Stimulated activated CD4-positive, alpha-beta T cell treated with anti-CD3 and anti-CD28 coated beads, Interleukin-1b, Interleukin-23, amount 100 ng/mL, for 1 hour (primary cell): ENCODE data around the gene MAN1C1.
"Not testable (repeated sequence)": the region's sequence is repeated elsewhere in the genome, so short reads cannot be mapped to it uniquely, and the experiment has no call there.

Experiments used
- DNase-seq, 2 donors: peaks; one replicate each; pipeline ENCODE4 v3.0.0-alpha.2; 2020; ENCODE audit warnings: low read depth in 2 of 2

The MAN1C1 gene

DNA sequence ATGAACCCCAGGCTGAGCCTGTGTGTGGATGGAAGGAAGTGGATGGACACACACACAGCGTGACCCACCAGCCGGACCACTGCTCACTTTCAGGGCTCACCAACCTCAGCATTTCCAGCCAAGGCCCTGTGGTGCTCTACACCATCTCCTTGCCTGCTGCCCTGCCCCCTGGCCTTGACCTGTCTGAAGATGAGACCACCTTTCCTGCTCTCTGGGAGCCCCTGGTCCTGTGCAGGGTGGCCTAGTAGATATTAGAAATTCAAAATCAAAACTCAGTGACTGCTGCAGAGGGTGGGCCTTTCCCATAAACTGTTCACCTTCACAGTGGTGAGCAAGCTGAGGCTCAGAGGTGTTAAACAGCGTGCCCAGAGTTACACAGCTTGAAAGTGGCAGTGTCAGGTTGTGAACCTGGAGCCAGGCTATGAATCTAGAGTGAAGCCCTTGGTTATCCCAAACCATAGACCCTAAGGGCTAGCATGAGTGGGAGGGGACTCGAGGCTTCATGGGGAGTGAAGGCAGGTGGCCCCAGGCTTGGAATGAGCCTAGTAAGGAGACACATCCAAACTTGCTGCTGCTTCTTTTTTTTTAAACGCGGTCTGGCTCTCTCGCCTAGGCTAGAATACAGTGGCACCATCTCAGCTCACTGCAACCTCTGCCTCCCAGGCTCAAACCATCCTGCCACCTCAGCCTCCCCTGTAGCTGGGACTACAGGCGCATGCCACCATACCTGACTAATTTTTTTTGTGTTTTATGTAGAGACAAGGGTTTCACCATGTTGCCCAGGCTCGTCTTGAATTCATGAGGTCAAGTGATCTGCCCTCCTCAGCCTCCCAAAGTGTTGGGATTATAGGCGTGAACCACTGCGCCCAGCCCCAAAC is 41.5 kb downstream of the MAN1C1 start:
- DNase-seq = no peak

DNA sequence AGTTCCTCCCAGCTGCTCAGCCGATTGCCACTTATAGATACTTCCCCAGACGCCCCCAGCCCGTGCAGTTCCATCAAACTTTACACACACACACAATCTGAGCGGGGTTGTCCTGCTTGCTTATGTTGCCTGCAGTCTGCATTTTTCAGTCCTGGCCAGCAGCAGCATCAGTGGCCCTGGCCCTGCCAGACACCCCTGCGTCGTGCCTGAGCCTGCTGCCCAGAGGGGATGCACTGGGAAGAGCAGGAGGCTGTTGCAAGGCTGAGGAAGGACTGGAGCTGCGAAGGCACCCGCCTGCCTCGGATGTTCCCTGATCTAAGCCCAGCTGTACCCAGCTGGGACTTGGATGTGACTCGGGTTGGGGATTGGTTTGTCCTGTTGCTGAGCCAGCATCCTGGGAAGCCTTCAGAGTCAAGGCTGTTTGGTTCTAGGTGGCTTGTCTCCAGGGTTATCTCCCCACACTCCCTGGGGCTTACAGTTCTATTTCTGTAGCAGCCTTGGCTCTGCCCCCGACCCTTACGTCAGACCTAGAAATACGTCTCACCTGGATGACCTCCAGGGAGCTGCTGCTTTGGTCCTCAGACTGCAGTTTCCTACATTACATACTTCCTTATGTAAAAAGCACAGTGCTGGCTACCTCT is 42.3 kb downstream of the MAN1C1 start:
- DNase-seq = no peak

DNA sequence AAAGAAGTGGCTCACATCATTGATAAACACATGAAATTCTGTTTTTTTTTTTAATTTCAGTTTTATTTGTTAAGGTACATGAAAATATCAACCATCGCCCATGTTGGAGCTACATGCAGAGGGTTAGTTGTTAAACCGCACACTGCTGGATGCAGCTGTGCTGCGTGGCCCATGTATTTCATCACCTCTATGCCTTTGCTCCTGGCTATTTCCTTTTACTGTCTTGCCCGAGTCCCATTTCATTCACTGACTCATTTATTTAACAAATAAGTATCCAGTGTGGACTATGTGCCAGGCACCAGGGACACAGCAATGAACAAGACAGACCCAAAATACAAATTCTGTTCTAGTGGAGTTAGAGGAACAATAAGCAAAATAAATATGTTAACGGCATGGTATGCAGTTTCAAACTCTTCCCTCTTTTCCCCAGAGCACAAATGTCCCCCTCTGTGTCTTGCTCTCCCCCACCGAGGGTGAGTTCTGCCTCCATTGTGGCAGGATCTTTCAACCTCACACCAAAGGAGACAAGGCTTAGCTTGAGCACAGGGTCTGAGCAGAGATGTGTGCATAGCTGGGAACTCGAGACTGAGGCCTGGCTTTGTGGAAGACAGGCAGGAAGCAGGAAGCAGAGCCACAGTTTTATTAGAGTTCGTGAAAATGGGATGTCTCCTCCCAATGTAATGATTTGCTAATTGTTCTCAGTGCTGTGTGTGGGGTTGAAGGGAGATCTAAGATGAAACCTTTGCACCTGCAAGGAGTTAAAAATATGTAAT is 44.6 kb downstream of the MAN1C1 start:
- no peak for DNase-seq

DNA sequence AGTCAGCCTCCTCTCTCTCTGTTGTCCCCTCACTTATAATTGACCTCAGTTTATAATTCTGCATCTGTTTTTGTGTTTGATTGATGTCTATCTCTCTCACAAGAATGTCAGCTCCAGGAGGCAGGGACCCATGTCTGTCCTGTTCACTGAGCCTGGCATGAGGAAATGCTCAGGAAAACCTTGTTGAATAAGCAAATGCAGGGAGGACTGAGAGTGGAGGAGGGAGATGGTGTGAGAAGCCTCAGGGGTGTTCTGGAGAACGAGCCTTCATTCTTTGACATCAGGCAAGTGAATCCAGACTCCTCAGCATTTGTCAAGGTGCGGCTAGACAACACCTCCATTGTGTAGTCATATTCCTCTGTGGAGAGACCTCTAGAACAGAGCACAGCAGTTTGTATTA is 45.5 kb downstream of the MAN1C1 start:
- no peak for DNase-seq

DNA sequence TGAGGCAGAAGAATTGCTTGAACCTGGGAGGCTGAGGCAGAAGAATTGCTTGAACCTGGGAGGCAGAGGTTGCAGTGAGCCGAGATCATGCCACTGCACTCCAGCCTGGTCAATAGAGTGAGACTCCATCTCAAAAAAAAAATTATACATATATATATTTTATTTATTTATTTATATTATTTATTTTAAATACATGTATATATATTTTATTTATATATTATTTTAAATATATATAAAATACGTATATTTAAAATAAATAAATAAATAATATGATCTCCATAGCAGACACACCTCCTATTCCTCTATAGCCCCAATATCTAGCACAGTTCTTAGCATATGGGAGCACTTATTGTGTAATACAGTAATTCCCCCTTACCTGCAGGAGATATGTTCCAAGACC is 46.4 kb downstream of the MAN1C1 start:
- not testable (repeated sequence) for DNase-seq

DNA sequence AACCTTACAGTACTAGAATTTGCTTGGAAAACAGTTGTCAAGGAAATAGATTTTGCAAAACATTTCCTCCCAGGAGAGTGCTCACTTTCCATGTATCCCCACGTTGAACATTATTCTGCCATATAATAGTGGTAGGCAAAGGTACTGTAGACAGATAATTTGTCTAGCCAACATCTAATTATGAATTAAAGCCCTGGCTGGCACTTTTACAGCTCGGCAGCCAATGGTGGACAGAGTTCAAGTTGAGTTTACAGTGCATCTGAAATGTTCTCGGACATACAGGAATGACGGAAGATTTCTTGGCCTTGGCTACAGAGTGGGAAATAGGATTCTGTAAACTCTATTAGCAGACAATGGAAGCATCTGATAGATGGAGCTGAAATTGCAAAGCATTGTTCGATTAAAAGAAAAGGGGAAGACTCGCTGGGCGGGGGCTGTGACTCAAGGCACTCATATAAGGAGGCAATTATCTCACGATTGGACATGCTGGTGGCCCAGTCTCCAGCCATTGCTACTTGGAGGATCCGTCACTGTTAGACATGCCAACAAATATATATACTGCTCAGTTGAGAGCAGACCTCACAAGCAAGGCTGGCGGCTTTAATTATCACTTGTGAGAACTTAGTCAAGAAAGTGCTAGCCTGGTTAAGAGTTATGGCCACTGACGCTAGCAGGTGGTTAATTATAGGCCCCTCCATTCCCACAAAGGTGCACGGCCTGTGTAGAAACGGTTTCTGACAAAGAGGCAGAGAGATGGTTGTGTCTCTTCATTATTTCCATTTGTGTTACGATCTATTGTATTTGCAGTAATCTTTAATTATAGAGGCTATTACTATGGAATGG is 48.0 kb downstream of the MAN1C1 start:
- no peak for DNase-seq

DNA sequence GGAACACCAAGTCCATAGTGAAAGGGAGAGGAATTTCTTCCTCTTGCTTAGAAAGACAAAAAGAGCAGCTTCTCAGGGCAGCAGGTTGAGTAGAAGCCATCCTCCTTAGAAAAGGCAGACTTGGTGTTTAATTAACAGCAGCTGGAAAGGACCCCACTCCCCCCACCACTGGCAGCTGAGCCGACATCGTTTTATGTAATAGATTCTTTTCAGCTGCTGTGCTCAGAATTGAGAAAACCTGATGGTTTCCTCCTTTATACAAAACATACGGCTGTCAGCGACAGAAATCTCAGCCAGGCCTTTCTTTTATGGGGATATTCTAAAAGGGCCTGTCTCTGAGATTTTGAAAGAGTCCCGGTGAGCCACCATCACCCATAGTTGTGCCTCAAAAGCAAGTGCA is 49.9 kb downstream of the MAN1C1 start:
- DNase-seq = no peak

DNA sequence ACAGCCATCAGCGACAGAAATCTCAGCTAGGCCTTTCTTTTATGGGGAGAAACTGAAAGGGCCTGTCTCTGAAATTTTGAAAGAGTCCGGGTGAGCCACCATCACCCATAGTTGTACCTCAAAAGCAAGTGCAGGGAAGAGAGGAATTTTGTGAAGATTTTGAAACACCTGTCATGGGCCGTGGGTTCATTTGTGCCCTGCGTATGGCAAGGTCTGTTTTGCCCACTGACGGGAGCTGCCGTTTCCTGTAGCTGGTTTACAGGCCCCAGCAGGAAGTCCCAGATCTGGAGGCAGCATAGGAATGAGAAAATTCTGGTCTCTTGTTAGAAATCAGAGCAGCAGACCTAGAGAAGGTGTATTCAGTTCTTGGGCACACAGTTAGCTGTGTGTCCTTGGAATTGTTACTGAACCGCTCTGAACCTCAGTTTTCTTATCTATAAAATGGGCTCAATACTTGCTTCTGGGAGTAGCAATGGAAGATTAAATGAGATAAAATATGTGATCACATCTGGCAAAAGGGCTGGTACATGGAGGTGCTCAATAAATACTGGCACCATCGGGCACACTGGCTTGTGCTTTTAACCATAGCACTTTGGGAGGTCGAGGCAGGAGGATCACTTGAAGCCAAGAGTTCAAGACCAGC is 52.5 kb downstream of the MAN1C1 start:
- no peak for DNase-seq

DNA sequence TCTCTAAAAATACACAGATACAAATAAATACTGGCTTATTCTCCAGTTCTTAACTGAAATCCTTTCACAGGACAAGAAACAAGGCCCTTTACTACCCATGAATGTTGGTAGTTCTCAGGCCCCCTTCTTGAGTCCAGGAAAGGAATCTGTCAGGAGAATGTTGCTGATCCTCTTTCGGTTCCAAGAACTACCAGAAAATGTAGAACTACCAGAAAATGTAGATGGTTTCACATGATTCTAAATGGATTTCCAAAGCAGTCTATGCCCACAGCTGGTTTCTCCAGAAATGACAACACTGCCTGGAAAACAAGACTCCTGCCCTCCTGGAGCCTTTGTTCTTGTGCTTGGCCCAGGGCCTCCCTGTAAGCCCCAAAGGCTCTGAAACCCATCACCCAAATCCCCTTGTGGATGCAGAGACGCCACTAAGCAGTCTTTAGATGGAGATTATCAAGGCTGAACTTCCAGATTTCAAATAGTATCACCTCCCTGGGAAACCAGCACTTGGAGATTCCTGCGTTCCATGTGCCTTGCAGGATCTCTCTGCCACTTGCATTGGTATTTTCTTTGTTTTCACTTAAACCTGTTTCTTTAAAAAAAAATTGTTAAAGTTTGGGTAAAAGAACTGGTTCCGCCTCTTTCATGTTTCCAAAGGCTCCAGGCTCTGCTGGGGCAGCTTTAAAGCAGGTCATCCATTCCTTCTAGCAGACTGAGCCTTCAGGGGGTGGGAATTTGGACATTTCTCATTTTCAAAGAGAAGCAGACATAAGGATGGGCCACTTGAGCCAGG is 53.4 kb downstream of the MAN1C1 start:
- no peak for DNase-seq

DNA sequence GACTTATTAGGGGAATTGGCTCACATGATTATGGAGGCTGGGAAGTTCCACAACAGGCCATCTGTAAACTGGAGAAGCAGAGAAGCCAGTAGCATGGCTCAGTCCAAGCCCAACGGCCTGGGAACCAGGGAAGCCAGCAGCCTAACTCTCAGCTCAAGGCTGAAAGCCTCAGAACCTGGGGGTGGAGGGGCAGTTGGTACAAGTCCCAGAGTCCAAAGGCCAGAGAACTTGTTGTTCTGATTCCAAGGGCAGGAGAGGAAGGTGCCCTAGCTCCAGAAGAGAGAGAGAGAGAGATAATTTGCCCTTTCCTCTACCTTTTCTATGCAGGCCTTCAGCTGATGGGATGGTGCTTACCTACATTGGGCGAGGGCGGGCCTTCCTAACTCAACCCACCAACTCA is 55.3 kb downstream of the MAN1C1 start:
- DNase-seq = no peak

DNA sequence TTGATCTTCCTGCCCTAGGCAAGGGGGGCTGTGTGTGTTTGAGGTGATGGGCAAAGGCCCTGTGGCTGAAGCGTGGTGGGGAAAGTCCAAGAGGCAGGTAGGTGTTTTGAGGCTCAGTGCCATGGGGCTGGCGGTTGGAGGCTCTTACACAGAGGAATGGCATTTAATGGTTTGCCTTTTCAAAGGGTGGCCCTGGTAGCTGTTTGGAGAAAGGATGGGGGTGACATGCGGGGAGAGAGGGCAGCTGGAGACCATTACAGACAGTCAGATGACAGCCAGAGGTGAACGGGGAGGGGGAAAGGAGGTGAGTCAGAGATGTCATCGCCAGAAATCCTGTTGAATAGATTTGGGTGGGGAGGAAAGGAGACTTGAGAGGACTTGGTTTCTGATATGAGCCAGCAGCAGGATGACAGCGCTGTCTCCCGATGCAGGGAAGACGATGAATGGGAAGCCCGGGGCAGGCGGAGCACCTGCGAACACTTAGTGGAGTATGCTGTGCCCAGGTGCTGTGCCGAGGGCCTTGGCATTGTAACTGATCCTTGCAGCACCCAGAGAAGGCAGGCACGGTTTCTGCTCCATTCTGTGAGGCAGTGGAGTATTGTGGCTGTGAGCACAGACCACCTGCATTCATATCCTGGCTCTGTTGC is 56.3 kb downstream of the MAN1C1 start:
- no peak for DNase-seq

DNA sequence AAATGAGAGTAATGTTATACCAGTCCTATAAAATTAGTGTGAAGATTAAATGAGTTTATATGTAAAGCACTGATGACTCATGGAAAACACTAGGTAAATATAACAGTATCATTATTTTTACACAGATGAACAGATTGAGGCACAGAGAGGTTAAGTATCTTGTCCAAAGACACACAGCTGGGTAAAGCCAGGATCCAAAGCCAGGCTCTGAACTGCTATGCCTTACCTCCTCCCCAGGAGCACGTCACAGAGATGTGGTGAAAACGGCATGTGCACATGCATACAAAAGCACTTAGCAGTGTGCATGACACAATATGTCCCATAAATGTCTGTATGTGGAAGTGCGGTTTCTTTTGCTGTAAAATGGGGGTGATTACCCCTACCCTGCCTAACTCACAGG is 56.9 kb downstream of the MAN1C1 start:
- DNase-seq = no peak

DNA sequence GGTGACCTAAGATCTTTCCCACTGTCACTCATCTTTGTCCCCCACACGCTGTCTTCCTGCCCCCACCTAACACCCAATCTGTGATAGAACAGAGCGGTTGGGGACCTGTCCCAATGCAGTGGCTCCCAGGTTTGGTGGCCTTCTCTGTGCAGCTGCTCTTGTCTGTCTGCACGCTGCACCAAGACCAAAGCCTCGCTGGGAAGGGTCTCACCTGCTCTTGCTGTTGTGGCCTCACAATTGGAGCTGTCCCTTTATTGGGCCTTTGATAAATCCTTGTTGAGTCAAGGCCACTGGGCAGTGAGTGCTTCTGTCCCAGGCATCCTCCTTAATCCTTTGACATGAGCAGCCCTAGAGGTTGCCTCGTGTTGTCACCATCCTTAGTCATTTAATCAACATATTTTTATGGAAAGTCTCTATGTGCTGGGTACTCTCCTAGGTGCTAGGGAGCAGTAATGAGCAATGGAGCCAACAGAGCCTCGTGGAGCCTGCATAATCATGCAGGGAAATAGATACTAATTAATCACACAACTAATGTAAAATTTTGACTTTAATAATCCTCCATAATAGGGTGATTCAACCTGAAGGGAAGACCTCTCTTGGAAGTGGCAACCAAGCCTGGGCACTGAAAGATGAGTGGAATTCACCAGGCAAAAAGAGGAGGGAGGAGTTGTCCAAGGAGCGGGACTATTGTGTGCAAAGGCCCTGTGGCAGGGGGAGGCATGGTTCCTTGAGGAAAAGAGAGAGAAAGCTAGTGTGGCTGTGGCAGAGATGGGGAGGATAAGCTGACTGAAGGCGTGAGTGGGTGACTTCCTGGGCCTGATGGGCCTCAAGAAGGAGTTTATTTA is 57.6 kb downstream of the MAN1C1 start:
- no peak for DNase-seq

DNA sequence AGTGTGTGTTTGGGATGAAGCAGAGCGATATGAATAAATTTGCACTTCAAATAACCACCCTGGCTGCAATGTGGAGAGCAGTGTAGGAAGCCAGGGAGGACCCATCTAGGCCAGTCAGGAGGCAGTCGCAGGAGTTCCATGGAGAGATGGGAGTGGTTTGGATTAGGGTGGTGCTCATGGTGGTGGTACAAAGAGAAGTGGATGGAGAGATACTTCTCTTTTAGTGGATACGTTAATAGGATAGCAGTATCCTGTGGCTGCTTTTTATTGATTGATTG is 58.2 kb downstream of the MAN1C1 start:
- DNase-seq = no peak

DNA sequence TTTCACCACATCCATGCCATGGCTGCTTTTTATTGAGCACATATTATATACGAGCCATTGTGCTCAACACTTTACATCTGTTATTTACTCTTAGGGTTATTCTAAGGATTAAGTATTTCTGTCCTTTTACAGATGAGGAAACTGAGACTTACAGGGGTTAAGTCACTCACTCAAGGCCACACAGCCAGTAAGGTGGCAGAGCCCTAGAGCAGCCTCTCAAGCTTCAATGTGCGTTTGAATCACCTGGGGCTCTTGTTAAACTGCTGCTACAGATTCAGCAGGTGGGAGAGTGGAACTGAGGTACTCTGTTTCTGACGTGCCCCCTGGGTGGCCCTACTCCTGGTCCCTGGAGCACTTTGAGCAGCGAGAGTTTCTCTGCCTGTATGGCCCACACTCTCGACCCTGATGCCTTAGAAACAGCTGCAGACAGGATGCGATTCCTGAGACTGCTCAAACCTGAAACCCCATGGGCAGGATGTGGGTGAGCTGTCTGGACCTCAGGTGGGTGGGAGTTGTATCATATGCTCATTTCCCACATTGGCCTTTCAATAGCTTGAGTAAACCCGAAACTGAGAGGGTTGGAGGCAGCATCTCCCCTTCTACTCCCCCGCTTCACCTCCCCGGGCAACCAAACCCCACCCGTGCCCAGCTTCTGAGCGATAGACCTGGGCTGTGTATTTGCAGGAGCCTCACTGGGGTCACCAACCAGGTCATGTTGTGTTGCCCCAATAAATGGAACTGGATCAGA is 59.3 kb downstream of the MAN1C1 start:
- peak; percentile 28 to 34 for DNase-seq

DNA sequence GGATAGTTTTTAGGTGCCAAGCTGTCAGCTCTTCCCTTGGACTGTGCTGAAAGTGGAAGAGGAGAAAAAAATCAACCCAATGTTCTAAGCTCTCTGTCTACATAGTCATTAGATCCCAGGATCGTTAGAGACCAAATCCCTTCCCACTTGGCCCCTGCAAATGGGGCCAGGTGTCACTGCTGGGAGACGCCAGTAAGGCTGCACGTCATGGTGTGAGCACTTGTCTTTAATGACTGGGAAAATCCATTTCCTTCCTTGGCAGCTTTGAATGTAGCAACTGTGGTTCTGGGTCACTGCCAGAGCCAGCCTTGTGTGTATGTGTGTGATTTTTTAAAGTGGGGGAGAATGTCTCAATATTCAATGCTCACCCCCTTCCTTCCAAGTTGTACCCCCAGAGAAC is 59.9 kb downstream of the MAN1C1 start:
- no peak for DNase-seq

DNA sequence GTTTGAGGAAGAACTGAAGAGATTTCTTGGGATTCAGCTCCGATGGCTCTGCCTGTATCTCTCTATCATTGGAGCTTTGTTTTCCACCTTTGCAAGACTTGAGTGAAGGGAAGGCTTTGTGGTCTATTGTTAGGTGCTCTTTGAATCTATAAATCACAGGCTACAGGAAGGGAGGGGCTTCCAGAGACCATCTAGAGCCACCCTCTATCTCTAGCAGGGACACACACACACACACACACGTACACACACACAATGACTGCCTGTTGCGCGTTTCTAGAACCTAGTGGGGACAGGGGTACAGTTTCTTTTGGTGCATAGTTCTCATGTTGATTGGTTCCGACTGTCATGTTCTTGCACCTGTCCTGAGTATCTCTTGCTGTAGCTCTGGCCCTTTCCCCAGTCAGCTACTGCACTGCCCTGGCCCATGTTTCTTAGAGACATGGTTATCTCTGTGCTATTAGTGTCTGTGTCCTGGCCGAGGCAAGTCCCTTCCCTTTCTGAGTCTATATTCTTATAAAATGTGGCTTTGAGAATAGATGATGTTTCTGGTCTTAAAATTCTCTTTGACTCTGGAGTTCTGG is 60.7 kb downstream of the MAN1C1 start:
- no peak for DNase-seq

DNA sequence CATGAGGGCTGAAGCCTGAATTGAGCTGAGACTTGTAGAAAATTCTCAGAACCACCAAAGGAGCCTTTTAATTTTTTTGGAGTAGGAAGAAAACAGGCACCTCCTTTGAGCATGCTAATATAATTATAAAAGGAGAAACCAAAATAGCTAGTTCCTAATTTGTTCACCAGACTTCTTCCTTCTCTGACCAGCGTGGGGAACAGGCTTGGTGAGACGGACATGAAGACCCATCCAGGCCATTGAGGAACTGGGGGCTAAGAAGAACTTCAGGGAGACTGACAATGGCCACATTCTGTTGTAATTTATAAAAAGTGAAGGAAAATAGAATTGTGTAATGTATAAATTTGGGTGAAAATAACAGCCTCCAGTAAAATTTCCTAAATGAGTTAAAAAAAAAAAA is 62.6 kb downstream of the MAN1C1 start:
- no peak for DNase-seq
